DOHH2 (cell line): Measurements from ENCODE around the gene PGAP1.

Source experiments
- H3F3A ChIP-seq: fragments of 200-600 bp; sonication (generic), shearing (Covaris generic); 2 replicates; pipeline ENCODE4 v1.6.0; 2016; ENCODE audit warnings: antibody characterized with exemption, mild to moderate bottlenecking; ENCODE audit not compliant: control insufficient read depth, insufficient read depth
- H3K27ac ChIP-seq: fragments of 200-600 bp; sonication (generic); 2 replicates; pipeline ENCODE4 v1.5.1; 2014; ENCODE audit warnings: low read depth, mild to moderate bottlenecking, low read length, moderate library complexity
- H3K27me3 ChIP-seq: fragments of 200-600 bp; sonication (generic); 2 replicates; pipeline ENCODE4 v1.6.1; 2014; ENCODE audit warnings: mild to moderate bottlenecking, low read length, mixed read lengths; ENCODE audit not compliant: control insufficient read depth
- H3K36me3 ChIP-seq: fragments of 200-600 bp; sonication (generic); 2 replicates; pipeline ENCODE4 v1.6.1; 2014; ENCODE audit warnings: mild to moderate bottlenecking, low read length, moderate library complexity, mixed read lengths; ENCODE audit not compliant: control insufficient read depth
- H3K4me1 ChIP-seq: fragments of 200-600 bp; sonication (generic); 2 replicates; pipeline ENCODE4 v1.6.1; 2014; ENCODE audit warnings: mild to moderate bottlenecking, low read length, mixed read lengths; ENCODE audit not compliant: control insufficient read depth
- H3K4me2 ChIP-seq: fragments of 200-600 bp; sonication (generic); 2 replicates; pipeline ENCODE4 v1.6.0; 2014; ENCODE audit warnings: mild to moderate bottlenecking, low read length, moderate library complexity
- H3K4me3 ChIP-seq: fragments of 200-600 bp; sonication (generic); 2 replicates; pipeline ENCODE4 v1.5.1; 2014; ENCODE audit warnings: mild to moderate bottlenecking, low read length, mixed read lengths
- H3K79me2 ChIP-seq: fragments of 200-600 bp; sonication (generic); 2 replicates; pipeline ENCODE4 v1.6.1; 2014; ENCODE audit warnings: mild to moderate bottlenecking, low read length, mixed read lengths; ENCODE audit not compliant: control insufficient read depth
- H3K9me2 ChIP-seq: fragments of 200-600 bp; sonication (generic); replicated peaks from 2 replicates; pipeline ENCODE4 v1.6.1; 2014; ENCODE audit warnings: mild to moderate bottlenecking, low read length, mixed read lengths; ENCODE audit not compliant: control insufficient read depth
- H3K9me3 ChIP-seq: fragments of 200-600 bp; sonication (generic); 2 replicates; pipeline ENCODE4 v1.6.1; 2014; ENCODE audit warnings: antibody characterized with exemption, low read length, mixed read lengths; ENCODE audit not compliant: control insufficient read depth, insufficient read depth
- H4K20me1 ChIP-seq: fragments of 200-600 bp; sonication (generic); 2 replicates; pipeline ENCODE4 v1.6.0; 2014; ENCODE audit warnings: low read depth, mild to moderate bottlenecking, antibody characterized with exemption, low read length, moderate library complexity; ENCODE audit not compliant: control insufficient read depth, insufficient read depth
- CTCF ChIP-seq: fragments of 200-600 bp; sonication (generic); IDR thresholded peaks from one replicate; pipeline ENCODE4 v1.5.1; 2014; ENCODE audit warnings: antibody characterized with exemption, mild to moderate bottlenecking, low read depth, low read length; ENCODE audit not compliant: poor library complexity, severe bottlenecking
- EZH2phosphoT487 ChIP-seq: fragments of 200-600 bp; sonication (generic); IDR thresholded peaks from 2 replicates; pipeline ENCODE4 v1.6.1; 2017; ENCODE audit warnings: borderline replicate concordance, mild to moderate bottlenecking, antibody characterized with exemption, low read length, moderate library complexity, mixed read lengths

PGAP1 gene

GRCh38 chr2:196970099-196970498 lies 43.6 kb upstream of the PGAP1 start:
- no peaks in the 10 kb centered on the region for H3K9me2 ChIP-seq
- H3K79me2 ChIP-seq, result no peaks in the 10 kb centered on the region
- no peak for TF ChIP-seq EZH2phosphoT487
- no peak for TF ChIP-seq CTCF
- no peak overlapping the region for H3K27ac ChIP-seq
- H3K27me3 ChIP-seq, result 0 out of 2 replicates have a peak, but pooled peaks cover 2% of the 10 kb centered on the region
- no peak overlapping the region for H3K4me2 ChIP-seq
- H3K36me3 ChIP-seq, result no peaks in the 10 kb centered on the region
- no peaks in the 10 kb centered on the region for H3F3A ChIP-seq
- H3K9me3 ChIP-seq, result no peaks in the 10 kb centered on the region
- no peaks in the 10 kb centered on the region for H3K4me1 ChIP-seq
- no peak overlapping the region for H3K4me3 ChIP-seq
- H4K20me1 ChIP-seq, result no peaks in the 10 kb centered on the region

- no peak overlapping the region for H3K27ac ChIP-seq
- no peaks in the 10 kb centered on the region for H3K36me3 ChIP-seq
- no peaks in the 10 kb centered on the region for H3K9me2 ChIP-seq
- H3K4me2 ChIP-seq, result no peak overlapping the region
- H3K27me3 ChIP-seq, result peaks cover 3% of the 10 kb centered on the region; the same call in 1 of the 2 replicates
- H3K4me3 ChIP-seq, result no peak overlapping the region
- H3F3A ChIP-seq, result no peaks in the 10 kb centered on the region
- H4K20me1 ChIP-seq, result no peaks in the 10 kb centered on the region
- H3K9me3 ChIP-seq, result no peaks in the 10 kb centered on the region
- no peaks in the 10 kb centered on the region for H3K4me1 ChIP-seq
- TF ChIP-seq EZH2phosphoT487, result no peak
- TF ChIP-seq CTCF, result no peak
- no peaks in the 10 kb centered on the region for H3K79me2 ChIP-seq
These were observed 42.0 kb upstream of the PGAP1 start for GRCh38 chr2:196968516-196968915.

GRCh38 chr2:196967775-196968174 lies 41.3 kb upstream of the PGAP1 start:
- Histone ChIP-seq H4K20me1 (no peaks in the 10 kb centered on the region), H3K36me3 (no peaks in the 10 kb centered on the region), H3K27me3 (peaks cover 3% of the 10 kb centered on the region; the same call in 1 of the 2 replicates), H3K4me2 (no peak overlapping the region), H3K9me3 (no peaks in the 10 kb centered on the region), H3K79me2 (no peaks in the 10 kb centered on the region), H3K4me3 (no peak overlapping the region), H3K27ac (no peak overlapping the region), H3K4me1 (no peaks in the 10 kb centered on the region), H3F3A (no peaks in the 10 kb centered on the region), H3K9me2 (no peaks in the 10 kb centered on the region)
- TF ChIP-seq CTCF, result no peak
- TF ChIP-seq EZH2phosphoT487, result no peak

- TF ChIP-seq CTCF (no peak), EZH2phosphoT487 (no peak)
- H3K27ac ChIP-seq, result no peak overlapping the region
- no peaks in the 10 kb centered on the region for H3K9me3 ChIP-seq
- no peak overlapping the region for H3K4me3 ChIP-seq
- no peaks in the 10 kb centered on the region for H3K4me1 ChIP-seq
- H4K20me1 ChIP-seq, result no peaks in the 10 kb centered on the region
- peaks cover 3% of the 10 kb centered on the region; the same call in 1 of the 2 replicates for H3K27me3 ChIP-seq
- no peaks in the 10 kb centered on the region for H3F3A ChIP-seq
- H3K79me2 ChIP-seq, result no peaks in the 10 kb centered on the region
- no peaks in the 10 kb centered on the region for H3K36me3 ChIP-seq
- H3K4me2 ChIP-seq, result no peak overlapping the region
- no peaks in the 10 kb centered on the region for H3K9me2 ChIP-seq
These were observed 40.6 kb upstream of the PGAP1 start for GRCh38 chr2:196967116-196967515.
